HG03045 (cell line): ENCODE data around the gene SFI1.
"Not testable (repeated sequence)": the region's sequence is repeated elsewhere in the genome, so short reads cannot be mapped to it uniquely, and the experiment has no call there.

Experiments used
- ATAC-seq: cut with Tn5 transposase; IDR thresholded peaks from one replicate; pipeline ENCODE4 v1.9.1; 2021; ENCODE audit warnings: mild to moderate bottlenecking, moderate library complexity; ENCODE audit not compliant: unreplicated experiment

SFI1 gene

DNA sequence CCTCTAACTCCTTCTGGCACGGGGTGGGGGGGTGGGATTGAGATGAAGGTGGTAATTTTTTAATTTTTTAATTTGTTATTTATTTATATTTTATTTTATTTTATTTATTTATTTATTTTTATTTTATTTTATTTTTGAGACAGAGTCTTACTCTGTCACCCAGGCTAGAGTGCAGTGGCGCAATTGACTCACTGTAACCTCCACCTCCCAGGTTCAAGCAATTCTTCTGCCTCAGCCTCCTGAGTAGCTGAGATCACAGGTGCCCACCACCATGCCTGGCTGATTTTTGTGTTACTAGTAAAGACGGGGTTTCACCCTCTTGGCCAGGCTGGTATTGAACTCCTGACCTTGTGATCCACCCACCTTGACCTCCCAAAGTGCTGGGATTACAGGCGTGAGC lies 43.8 kb downstream of the SFI1 start:
- ATAC-seq, result not testable (repeated sequence)

DNA sequence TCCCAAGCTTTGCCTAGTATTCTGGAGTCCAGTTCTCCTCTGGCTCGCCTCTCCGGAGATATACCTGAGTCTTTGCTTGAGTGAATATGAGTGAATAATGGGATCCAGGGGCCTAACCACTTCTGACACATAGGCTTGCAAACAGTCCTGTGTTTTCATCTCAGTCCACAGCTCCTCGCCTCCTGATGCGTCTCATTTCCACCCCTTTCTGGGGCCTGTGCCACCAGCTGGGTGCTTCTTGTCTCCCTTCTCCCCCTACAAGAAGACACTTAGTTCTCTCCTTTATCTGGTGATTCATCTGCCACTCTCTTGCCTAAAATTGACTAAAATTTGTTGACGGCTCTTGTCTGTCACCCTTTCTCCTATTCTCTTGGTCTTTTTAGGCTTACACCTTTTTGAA lies 44.6 kb downstream of the SFI1 start:
- no peak for ATAC-seq

DNA sequence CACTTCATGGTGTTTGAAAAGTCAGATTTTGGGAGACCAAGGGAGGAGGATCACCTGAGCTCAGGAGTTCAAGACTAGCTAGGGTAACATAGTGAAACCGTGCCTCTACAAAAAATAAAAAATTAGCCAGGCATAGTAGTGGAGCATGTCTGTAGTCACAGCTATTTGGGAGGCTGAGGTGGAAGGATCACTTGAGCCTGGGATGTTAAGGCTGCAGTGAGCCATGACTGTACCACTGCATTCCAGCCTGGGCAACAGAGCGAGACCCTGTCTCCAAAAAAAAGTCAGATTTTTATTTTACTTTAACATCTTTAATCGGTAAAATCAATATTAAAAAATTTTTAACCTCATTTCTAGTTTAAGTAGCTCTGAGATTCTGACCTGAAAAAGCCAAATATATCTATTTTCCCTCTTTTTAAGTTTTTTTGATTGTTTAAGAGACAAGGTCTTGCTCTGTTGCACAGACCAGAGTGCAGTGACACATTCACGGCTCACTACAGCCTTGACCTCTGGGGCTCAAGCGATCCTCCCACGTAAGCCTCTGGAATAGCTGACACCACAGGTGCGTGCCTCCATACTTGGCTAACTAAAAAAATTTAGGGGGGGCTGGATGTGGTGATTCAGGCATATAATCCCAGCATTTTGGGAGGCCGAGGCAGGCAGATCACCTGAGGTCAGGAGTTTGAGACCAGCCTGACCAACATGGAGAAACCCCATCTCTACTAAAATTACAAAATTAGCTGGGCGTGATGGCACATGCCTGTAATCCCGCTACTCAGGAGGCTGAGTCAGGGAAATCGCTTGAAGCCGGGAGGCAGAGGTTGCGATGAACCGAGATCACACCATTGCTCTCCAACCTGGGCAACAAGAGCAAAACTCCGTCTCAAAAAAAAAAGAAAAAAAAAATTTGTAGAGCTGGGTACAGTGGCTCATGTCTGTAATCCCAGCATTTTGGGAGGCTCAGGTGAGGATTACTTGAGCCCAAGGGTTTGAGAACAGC lies 48.4 kb downstream of the SFI1 start:
- no peak for ATAC-seq

DNA sequence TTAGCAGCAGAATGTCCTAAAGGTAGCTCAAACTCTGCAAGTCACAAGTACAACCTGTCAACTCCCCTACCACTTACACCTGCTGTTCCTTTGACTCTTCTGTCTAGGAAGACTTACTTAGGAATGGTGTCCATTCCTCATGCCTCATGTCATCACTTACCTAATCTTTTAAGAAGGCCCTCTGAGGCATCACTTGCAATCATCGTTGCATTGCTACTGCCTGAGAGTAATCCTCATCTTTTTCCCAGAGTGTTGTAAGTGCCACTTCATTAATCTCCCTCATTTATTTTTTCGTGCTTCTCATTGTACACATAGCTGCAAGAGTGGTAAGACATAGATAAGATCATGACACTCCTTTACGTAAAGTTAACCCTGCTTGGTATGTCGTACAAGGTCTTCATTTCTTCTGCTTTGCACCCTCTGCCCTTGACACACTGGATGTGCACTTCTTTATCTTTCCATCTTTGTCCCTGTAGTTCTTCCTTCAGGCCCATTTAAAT lies 54.6 kb downstream of the SFI1 start:
- ATAC-seq, result no peak

DNA sequence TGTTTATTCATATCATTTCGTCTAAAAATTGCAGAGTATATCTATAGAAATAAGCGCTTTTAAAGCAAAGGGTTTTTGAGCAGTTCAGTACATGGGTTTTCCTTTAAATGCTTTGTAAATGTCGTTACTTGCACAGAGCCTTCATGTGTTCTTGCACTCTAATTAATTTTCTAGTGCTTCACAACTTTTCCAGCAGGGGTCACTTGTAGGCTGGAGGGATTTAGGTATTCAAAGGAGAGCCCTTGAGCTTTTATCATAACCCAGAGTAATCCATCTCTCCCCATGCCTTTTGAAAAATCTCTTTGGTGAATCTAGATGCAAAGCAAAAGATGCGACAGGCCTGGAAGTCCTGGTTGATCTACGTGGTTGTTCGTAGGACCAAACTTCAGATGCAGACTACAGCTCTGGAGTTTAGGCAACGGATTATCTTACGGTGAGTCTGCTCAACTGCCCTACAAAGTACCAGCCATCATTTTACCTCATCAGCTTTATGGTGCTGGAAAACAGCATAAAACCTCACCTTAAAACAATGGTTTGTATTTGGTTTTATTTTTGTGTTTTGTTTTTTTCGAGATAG lies 60.4 kb downstream of the SFI1 start:
- no peak for ATAC-seq

DNA sequence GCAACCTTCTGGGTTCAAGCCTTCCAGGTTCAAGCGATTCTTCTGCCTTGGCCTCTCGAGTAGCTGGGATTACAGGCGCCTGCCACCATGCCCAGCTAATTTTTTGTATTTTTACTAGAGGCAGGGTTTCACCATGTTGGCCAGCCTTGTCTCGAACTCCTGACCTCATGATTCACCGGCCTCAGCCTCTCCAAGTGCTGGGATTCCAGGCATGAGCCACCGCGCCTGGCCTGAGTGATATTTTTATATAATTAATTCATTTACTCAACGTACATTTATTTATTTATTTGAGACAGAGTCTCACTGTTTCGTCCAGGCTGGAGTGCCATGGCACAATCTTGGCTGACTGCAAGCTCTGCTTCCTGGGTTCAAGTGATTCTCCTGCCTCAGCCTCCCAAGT lies 62.2 kb downstream of the SFI1 start:
- ATAC-seq, result not testable (repeated sequence)

DNA sequence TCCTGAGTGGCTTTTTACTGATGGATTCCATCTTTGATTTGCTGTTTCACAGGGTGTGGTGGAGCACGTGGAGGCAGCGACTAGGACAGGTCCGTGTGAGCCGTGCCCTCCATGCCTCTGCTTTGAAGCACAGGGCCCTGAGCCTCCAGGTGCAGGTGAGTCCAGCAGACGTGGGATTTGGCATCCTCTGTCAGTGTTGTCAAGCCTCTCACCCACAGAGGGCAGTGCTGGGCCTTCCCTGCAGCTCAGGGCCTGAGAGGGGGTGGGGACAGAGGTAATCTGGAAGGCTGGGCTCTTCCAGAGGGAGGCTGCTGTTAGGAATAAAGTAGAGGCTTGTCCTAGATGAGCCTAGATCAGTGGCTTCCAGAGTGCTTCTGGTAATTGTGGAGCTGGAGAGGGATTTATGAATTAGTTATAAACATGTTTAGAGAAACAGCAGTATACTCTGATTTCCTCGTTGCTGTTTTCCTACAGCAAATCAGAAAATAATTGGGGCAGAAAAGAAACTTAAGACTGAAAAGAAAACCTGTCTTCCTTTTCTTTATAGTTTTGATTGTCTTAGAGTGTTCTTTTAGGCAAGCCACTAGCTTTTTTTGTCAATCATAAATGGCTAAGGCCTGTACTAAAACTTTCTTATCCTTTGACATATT lies 65.0 kb downstream of the SFI1 start:
- peak; percentile 50 for ATAC-seq

DNA sequence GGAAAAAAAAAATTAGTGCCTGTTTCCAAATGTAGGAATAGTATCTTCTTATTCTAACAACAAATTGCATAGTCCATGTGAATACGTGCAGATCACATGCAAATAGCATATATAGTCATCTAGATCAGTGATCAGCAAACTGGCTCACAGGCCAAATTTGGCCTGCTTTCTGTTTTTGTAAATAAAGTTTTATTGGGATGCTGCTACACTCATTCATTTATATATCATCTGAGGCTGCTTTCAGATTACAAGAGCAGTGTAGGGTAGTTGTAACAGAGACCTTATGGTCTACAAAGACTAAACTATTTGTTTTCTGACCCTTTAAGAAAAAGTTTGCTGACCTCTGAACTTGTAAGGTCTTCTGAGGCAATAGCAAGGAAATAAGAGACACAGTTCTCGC lies 65.6 kb downstream of the SFI1 start:
- no peak for ATAC-seq

DNA sequence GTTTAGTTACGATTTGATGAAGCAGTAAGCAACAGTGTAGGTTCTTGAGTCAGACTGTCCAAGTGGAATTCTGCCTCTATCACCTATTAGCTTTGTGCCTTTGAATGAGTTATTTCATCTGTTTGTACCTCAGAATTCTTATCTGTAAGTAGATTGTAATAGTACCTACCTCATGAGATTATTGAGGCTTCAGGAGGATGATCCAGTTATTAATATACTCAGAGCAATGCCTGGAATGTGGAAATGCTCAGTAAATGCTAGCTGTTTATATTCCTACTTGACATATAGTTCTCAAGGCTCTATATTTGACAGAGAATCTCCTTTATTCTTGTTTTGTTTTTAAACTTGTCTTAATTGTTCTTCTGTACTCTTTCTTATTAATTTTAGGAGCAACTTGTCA lies 70.1 kb downstream of the SFI1 start:
- ATAC-seq, result no peak

DNA sequence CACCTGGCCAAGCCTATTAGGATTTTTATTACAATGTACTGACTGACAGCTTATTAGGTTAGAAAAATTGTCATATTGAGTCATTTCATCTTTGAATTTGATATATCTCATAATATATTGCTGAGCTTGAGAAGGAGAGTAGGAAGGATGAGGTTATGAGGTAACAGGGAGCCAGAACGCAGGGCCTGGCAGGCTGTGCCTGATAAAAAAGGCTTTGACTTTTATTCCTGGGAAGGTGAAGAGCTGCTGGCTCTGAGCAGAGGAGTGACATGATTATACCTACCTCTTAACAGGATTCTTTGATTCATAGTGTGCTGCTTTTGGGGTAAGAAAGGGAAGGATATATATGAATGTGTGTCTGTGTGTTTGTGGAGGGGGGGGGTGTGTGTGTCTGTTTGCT lies 70.9 kb downstream of the SFI1 start:
- no peak for ATAC-seq

DNA sequence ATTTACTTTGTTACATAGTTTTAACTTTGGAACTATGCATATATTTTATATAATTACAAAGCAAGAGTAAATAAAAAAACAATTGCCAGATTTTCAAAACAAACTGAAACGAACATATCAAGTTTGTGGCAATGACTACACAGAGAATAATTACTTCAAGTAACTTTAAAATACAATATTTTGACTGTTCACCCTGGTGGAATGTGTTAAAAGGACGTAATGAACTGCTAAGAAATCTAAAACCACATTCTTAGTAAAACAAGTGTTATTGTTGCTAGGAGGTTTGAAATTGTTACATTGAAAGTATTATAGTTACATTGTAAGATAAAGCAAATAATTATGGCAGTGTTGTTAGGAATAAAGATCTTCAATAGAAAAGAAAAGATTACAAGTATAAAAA lies 71.4 kb downstream of the SFI1 start:
- no peak for ATAC-seq

DNA sequence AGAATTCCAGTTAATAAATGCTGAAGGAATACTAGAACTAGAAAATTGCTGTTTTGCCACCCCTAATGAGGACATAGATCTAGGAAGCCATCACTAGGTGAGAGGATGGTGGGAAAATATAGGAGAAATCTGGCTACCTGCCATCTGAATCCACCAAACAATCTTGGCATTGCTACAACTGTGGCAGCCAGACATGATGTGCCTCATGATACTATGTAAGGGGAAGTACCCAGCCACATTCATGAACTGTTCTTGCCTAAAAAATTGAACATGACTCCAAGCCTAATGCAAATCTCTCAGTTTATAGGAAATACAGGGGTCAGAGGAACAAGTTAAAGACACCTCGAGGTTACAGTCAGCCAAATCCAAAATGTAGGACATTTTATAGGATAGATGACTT lies 72.8 kb downstream of the SFI1 start:
- ATAC-seq, result no peak

DNA sequence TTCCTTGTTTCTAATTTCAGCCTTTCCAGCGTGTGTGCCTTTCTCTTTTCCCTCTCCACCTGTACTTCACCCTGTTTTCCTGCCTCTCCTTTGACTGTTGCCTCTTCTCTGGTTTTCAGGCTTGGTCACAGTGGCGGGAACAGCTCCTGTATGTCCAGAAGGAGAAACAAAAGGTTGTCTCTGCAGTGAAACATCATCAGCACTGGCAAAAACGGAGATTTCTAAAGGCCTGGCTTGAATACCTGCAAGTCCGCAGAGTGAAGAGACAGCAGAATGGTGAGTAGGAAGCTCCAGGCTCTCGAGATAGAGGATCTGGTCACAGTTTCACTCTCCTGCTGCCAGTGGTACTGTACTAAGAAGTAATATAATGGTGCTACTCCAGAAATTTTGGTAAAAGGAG lies 76.6 kb downstream of the SFI1 start:
- ATAC-seq, result no peak

DNA sequence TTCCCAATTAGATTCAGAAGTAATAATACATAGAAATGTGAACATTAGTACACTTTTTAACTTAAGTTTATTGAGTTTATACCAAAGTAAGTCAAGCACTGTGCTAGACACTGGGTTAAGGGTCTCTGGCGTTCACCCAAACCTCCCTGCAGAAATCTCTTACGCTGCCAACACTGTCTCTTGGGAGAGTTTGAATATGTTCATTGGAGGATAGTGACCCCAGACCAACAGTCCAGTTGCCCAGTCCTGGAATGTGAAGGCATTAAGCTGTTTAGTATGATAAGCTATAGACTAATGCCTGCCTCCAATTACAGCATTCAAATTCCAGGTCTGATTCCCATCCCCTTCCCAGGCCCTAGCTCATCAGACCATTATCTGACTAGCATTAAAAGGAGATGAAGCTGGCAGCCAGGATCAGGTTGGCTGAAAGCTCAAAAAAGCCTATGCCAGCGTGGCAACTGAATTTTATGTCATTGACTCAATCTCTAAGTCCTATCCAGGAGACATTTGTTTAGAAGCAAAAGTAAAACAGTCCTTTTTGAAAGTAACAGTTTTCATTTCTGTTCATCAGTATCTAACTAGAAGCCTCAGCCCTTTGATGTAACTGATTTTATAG lies 77.8 kb downstream of the SFI1 start:
- no peak for ATAC-seq

DNA sequence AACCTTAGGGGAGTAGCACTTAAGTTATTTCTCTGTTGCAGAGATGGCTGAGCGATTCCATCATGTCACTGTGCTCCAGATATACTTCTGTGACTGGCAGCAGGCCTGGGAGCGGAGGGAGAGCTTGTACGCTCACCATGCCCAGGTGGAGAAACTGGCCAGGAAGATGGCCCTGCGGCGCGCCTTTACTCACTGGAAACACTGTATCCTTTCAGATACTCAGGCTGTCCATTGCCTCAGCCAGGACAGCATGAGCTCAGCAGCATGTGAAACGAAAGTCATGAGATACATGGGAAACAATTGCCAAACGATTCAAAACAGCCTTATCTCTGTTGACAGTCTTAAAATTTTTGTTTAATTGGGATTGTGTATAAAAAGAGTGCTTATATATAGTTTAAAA lies 78.9 kb downstream of the SFI1 start:
- ATAC-seq, result no peak

DNA sequence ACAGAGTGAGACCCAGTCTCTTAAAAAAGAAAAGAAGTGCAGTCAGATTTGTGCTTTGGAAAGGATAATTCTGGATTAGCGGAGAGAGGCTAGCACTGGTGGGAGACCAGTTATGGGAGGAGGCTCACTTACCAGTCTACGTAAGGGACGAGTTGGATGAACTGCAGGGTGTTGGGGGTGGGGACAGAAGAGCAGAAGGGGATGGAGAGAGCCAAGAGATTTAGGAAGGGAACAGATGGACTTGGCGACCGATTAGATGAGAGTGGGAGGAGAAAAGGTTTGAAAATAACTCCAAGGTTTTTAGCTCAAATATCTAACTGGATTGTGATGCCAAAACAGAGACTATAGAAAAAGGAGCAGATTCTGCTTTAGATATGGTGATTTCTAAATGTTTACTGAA lies 81.4 kb downstream of the SFI1 start:
- ATAC-seq, result no peak

DNA sequence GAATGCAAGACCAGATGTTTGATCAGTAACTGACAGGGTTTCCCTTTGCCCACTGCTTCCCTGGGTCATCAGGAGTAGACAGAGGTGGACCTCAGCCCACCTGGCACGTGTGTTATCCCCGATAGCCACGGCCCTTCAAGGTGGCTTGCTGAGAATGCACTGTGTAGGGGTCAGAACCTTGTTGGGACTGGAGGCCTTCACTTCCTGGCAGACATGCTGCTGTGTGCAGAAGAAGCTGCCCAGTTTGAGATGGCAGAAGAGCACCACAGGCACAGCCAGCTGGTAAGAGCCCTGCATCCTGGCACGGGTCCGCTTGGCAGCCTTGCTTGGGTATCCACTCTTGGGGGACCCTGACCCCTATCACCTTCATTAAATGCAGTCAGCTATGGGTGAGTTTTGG lies 81.8 kb downstream of the SFI1 start:
- no peak for ATAC-seq

DNA sequence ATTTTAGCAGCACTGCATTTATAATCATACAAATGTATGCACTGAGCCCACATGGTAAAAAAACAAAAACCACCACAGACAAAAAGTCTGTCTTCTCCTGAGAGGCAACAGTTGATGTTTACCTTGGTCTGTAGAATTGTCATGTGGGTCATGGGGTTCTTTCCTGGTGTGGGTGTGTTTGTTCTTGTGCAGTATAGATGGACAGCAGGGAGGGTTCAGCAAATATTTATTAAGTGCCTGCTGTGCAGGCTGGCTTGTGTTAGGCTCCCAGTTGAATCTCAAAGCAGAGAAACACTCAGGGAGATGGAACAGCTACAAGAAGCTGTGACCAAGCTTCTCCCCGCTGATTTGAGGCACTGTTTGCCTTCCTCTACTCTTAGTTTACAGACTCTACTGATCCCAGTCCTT lies 83.5 kb downstream of the SFI1 start:
- no peak for ATAC-seq

DNA sequence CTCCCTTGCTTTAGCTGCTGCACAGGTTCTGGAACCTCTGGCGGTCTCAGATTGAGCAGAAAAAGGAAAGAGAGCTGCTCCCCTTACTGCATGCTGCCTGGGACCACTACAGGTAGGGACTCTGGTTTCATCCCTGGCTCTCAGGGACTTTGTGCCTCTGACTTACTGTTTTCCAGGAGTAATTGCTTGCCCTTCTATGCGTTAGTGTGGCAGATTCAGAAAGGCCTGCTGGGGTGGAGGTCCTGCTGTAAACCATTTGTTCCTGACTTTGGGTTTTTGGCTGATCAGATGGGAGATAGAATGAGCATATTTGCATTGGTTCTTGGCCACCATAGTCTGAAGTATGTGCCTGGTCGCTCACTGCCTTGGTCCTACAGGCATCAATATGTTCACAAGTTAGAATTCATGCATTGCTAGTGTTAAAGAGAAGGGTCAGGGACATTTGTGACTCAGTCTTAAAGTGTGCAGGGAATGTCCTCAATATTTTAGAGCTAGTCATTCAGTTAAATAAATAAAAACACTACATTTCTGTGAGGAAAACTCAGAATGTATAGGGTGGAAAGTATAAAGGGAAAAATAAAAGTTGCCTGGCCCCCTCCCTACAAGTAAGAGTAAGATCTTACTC lies 87.6 kb downstream of the SFI1 start:
- ATAC-seq, result no peak

DNA sequence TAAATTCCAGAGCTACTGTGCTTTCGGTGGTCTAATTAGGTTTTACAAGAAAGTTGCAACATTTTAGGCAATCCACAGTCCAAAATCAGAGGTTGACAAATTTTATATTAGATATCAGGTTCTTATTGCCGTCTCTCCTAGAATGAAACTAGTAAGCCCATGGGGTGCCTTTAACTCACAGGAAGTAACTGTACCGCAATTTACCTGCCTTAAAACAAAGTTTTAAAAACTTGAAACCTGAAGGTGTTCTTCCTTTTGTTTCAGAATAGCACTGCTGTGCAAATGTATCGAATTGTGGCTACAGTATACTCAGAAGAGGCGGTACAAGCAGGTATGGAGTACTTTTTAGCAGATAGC lies 88.4 kb downstream of the SFI1 start:
- no peak for ATAC-seq
